Psoas muscle (tissue), 8 donors: ENCODE results near the gene PLPP3. TPM values are rescaled to one million over a fixed set of nuclear protein-coding genes. Genes with fewer than 3 reads are reported as not detected.

Source experiments
- ATAC-seq, 4 donors: fragments of 200-7000 bp; cut with Tn5 transposase; one replicate each; pipeline ENCODE4 v1.9.1; 2020; ENCODE audit warnings: moderate library complexity in 3 of 4, mild to moderate bottlenecking in 2 of 4
- DNase-seq, 2 donors: peaks; one replicate each; pipeline ENCODE4 v3.0.0-alpha.2; 2020
- H3K27ac ChIP-seq: fragments of 200-600 bp; one replicate; pipeline ENCODE4 v1.8.0; 2022
- H3K27me3 ChIP-seq, 3 donors: fragments of 200-600 bp in 1 of 3; one replicate each; pipeline versions ENCODE4 v1.6.1 to v1.8.0; 2013 to 2022; ENCODE audit warnings: low read length in 2 of 3, mild to moderate bottlenecking in 2 of 3, moderate library complexity in 1 of 3; ENCODE audit not compliant: insufficient read depth in 3 of 3
- H3K36me3 ChIP-seq, 2 donors: fragments of 200-600 bp in 1 of 2; one replicate each; pipeline versions ENCODE4 v1.6.1 to v1.8.0; 2013 to 2022; ENCODE audit warnings: low read depth in 1 of 2, mild to moderate bottlenecking in 1 of 2, moderate library complexity in 1 of 2; ENCODE audit not compliant: insufficient read depth in 1 of 2
- H3K4me1 ChIP-seq: fragments of 200-600 bp; one replicate; pipeline ENCODE4 v1.8.0; 2022
- H3K4me3 ChIP-seq: fragments of 200-600 bp; one replicate; pipeline ENCODE4 v1.8.0; 2022; ENCODE audit warnings: mild to moderate bottlenecking
- H3K9me3 ChIP-seq: fragments of 200-600 bp; one replicate; pipeline ENCODE4 v1.8.0; 2022
- CTCF ChIP-seq: fragments of 200-600 bp; IDR thresholded peaks from one replicate; pipeline ENCODE4 v1.8.0; 2022; ENCODE audit warnings: antibody characterized with exemption
- WGBS, 3 donors: extraction: QIAGEN DNeasy Blood & Tissue Kit; methylation state at CpG; one replicate each; pipeline versions ENCODE4 v1.1.6 to v1.1.7; 2013; 5-methylcytosine and 5-hydroxymethylcytosine counted together
- intact Hi-C, 2 donors: fragments of 100-400 bp; cut with DNase I; formaldehyde crosslinking; loops; one replicate each; pipeline versions ENCODE4 v1.11.0 to v1.14.2; 2022
- polyA plus RNA-seq, 3 donors: library from polyadenylated mRNA; stranded (reverse); fragments of 200-250 nt; gene quantifications; one replicate each; pipeline ENCODE4 v1.2.3, GENCODE V29; 2013
- total RNA-seq, 4 donors: library from RNA; stranded (reverse); fragmentation: NEBNext Ultra II Directional in 2 of 4; extraction: Animal tissue kit (Norgen Biotek cat#: 25700) in 2 of 4; gene quantifications; one replicate each; pipeline versions ENCODE4 v1.2.1 to v1.2.4, GENCODE V29; 2021 to 2023
- donor health status: healthy with polysubstance abuse.
- donor health status: DM: no; HTN: no; CAD: no; lungs with moderate emphysema.
- donor health status: Bipolar disorder and iron deficiency.
- donor health status: healthy.
- donor health status: DM: yes; HTN: yes; CAD: no.
- donor health status: DM: no; HTN: no; CAD: no.
- donor health status: DM: no; HTN: no; CAD: no.
- donor health status: DM: yes; HTN: yes; CAD: no.

The PLPP3 gene
- total and polyA plus RNA-seq, 7 donors, result 35.5 to 69.1 (median 46.3) TPM

- Histone ChIP-seq H3K4me1 (peaks cover 55% of the 10 kb centered on the region), H3K27ac (peak overlapping the region; percentile 44), H3K9me3 (no peaks in the 10 kb centered on the region), H3K36me3 (peaks cover 6 to 38% of the 10 kb centered on the region in 2 donors), H3K4me3 (no peak overlapping the region), H3K27me3 (no peaks in the 10 kb centered on the region)
- ATAC-seq, result peak; percentile 23 to 67 (median 60)
- intact Hi-C loops, result loop anchor here in 1 of 2 donors (5.0 kb wide), 1 partner anchor 52 kb away; the partner anchor contains the start of gene PLPP3
- no peak for DNase-seq
- no peak for TF ChIP-seq CTCF
- 27 to 32% (median 28%) methylated on average over 4 of the region's 4 CpGs for WGBS, 3 donors
Observed at GRCh38 chr1:56525489-56526041, 53.8 kb downstream of the PLPP3 start.

- peaks cover 6 to 43% of the 10 kb centered on the region in 2 donors for H3K36me3 ChIP-seq
- H3K27me3 ChIP-seq, result no peaks in the 10 kb centered on the region
- H3K4me3 ChIP-seq, result no peak overlapping the region
- TF ChIP-seq CTCF, result no peak
- WGBS, 3 donors, result 72 to 89% (median 78%) methylated on average over 11 of the region's 11 CpGs
- no peak for ATAC-seq
- no peak for DNase-seq
- H3K4me1 ChIP-seq, result peaks cover 51% of the 10 kb centered on the region
- no peak overlapping the region for H3K27ac ChIP-seq
- intact Hi-C loops, result no loop called here
- no peaks in the 10 kb centered on the region for H3K9me3 ChIP-seq
Observed at GRCh38 chr1:56524263-56524662, 55.1 kb downstream of the PLPP3 start.

- no peak for TF ChIP-seq CTCF
- H3K9me3 ChIP-seq, result no peaks in the 10 kb centered on the region
- ATAC-seq, result no peak
- DNase-seq, result no peak
- intact Hi-C loops, result no loop called here
- peaks cover 36% of the 10 kb centered on the region for H3K4me1 ChIP-seq
- H3K36me3 ChIP-seq, result peaks cover 6 to 57% of the 10 kb centered on the region in 2 donors
- no peak overlapping the region for H3K4me3 ChIP-seq
- H3K27me3 ChIP-seq, result no peaks in the 10 kb centered on the region
- peak overlapping the region; percentile 19 for H3K27ac ChIP-seq
- 53 to 66% (median 57%) methylated on average over 5 of the region's 5 CpGs for WGBS, 3 donors
Observed at GRCh38 chr1:56522680-56523079, 56.7 kb downstream of the PLPP3 start.

DNA sequence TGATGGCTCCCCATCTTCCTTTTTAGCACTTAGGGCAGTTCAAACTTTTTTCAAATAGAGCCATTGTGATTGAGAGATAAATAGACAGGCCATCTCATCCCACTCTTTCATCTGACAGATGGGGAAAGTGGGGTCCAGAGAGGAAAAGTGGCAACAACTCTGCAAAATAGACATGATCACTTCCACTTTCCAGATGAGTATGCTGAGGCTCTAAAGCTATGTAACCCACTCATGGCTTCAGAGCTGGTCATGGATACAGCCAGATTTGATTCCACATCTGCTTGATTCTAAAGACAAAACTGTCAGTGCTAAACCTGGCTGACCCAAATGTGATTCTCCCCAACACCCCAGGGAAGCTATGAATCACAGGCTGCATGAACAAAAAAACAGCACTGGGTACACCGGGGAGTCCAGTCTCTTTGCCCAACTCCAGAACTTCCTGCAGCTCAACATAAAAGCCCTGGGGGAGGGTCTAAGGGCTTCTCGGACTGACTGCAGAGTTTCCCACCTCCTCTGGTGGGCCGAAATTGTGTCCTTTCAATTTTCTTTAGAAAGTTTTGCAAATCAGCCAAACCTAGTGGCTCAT is 59.3 kb downstream of the PLPP3 start:
- peaks cover 22% of the 10 kb centered on the region for H3K4me1 ChIP-seq
- no peak for TF ChIP-seq CTCF
- 80 to 86% (median 83%) methylated on average over 3 of the region's 3 CpGs for WGBS, 3 donors
- intact Hi-C loops, result no loop called here
- no peak overlapping the region for H3K4me3 ChIP-seq
- H3K27me3 ChIP-seq, result no peaks in the 10 kb centered on the region
- H3K9me3 ChIP-seq, result no peaks in the 10 kb centered on the region
- H3K27ac ChIP-seq, result no peak overlapping the region
- ATAC-seq (no peak), DNase-seq (no peak)
- H3K36me3 ChIP-seq, result peaks cover 6 to 65% of the 10 kb centered on the region in 2 donors
